GM12891 (cell line): Measurements from ENCODE around the gene FBXO31.

Experiments used
- DNase-seq: peaks from one replicate; pipeline ENCODE4 v3.0.0; 2011; ENCODE audit warnings: low spot score; ENCODE audit not compliant: insufficient read length
- FAIRE-seq: peaks from 2 replicates; lab custom pipeline; 2011; peaks lifted over from hg19 to GRCh38; lab: Jason Lieb, UNC
- PAX5 ChIP-seq: IDR thresholded peaks from 2 replicates; pipeline ENCODE4 v1.6.1; 2011; ENCODE audit warnings: low read length, moderate library complexity, mild to moderate bottlenecking; ENCODE audit not compliant: insufficient read depth, severe bottlenecking
- POLR2A ChIP-seq: IDR thresholded peaks from 2 replicates; pipeline ENCODE4 v1.6.1; 2011; ENCODE audit warnings: low read depth, low read length, control low read depth
- POLR2AphosphoS5 ChIP-seq: IDR thresholded peaks from 2 replicates; pipeline ENCODE4 v1.6.1; 2011; ENCODE audit warnings: low read depth, low read length, control low read depth
- POU2F2 ChIP-seq: IDR thresholded peaks from 2 replicates; pipeline ENCODE4 v1.6.1; 2011; ENCODE audit warnings: low read depth, mild to moderate bottlenecking, control low read depth, low read length, moderate library complexity
- SPI1 ChIP-seq: IDR thresholded peaks from 2 replicates; pipeline ENCODE4 v1.6.1; 2011; ENCODE audit warnings: low read depth, low read length, control low read depth
- TAF1 ChIP-seq: IDR thresholded peaks from 2 replicates; pipeline ENCODE4 v1.6.1; 2011; ENCODE audit warnings: low read depth, low read length, control low read depth

Gene FBXO31

GRCh38 chr16:87411375-87412271, 28.0 kb upstream of the FBXO31 start:
- DNase-seq, result no peak
- FAIRE-seq, result no peak
- no peak for TF ChIP-seq TAF1
- no peak for TF ChIP-seq PAX5
- TF ChIP-seq POU2F2, result no peak
- TF ChIP-seq POLR2AphosphoS5, result no peak
- no peak for TF ChIP-seq POLR2A
- no peak for TF ChIP-seq SPI1

GRCh38 chr16:87410968-87411367, 27.4 kb upstream of the FBXO31 start:
- DNase-seq (no peak), FAIRE-seq (no peak)
- TF ChIP-seq SPI1 (no peak), POU2F2 (no peak), POLR2AphosphoS5 (no peak), TAF1 (no peak), POLR2A (no peak), PAX5 (no peak)

- FAIRE-seq (no peak), DNase-seq (no peak)
- TF ChIP-seq TAF1 (no peak), POU2F2 (no peak), PAX5 (no peak), SPI1 (no peak), POLR2AphosphoS5 (no peak), POLR2A (no peak)
Observed at GRCh38 chr16:87410530-87410929, 27.0 kb upstream of the FBXO31 start.

- TF ChIP-seq TAF1, result no peak
- DNase-seq, result no peak
- no peak for FAIRE-seq
Observed at GRCh38 chr16:87409781-87410180, 26.2 kb upstream of the FBXO31 start.

GRCh38 chr16:87409153-87409552, 25.6 kb upstream of the FBXO31 start:
- TF ChIP-seq PAX5 (no peak), POLR2A (no peak), POLR2AphosphoS5 (no peak), POU2F2 (no peak), TAF1 (no peak), SPI1 (no peak)
- no peak for FAIRE-seq
- DNase-seq, result no peak

GRCh38 chr16:87407511-87408112, 24.0 kb upstream of the FBXO31 start:
- TF ChIP-seq POLR2AphosphoS5 (no peak), POLR2A (no peak), POU2F2 (no peak), SPI1 (no peak), PAX5 (no peak), TAF1 (no peak)
- no peak for DNase-seq
- no peak for FAIRE-seq

GRCh38 chr16:87406495-87407088, 23.0 kb upstream of the FBXO31 start:
- no peak for DNase-seq
- no peak for FAIRE-seq

GRCh38 chr16:87404764-87405625, 21.4 kb upstream of the FBXO31 start:
- FAIRE-seq (no peak), DNase-seq (no peak)
- TF ChIP-seq SPI1, result no peak
- no peak for TF ChIP-seq PAX5
- TF ChIP-seq POLR2AphosphoS5, result peak; percentile 74
- TF ChIP-seq TAF1, result no peak
- TF ChIP-seq POLR2A, result no peak

More at GRCh38 chr16:87406495-87407088, 23.0 kb upstream of the FBXO31 start:
- TF ChIP-seq PAX5, result no peak

- FAIRE-seq, result no peak
- TF ChIP-seq POU2F2 (no peak), POLR2A (no peak), PAX5 (no peak), SPI1 (no peak), POLR2AphosphoS5 (no peak), TAF1 (no peak)
- DNase-seq, result no peak
Observed at GRCh38 chr16:87395181-87395842, 11.7 kb upstream of the FBXO31 start.

- no peak for TF ChIP-seq SPI1
- no peak for TF ChIP-seq POLR2A
- no peak for TF ChIP-seq TAF1
- no peak for TF ChIP-seq PAX5
- TF ChIP-seq POLR2AphosphoS5, result no peak
- TF ChIP-seq POU2F2, result no peak
- no peak for DNase-seq
- no peak for FAIRE-seq
Observed at GRCh38 chr16:87393680-87394055, 10.1 kb upstream of the FBXO31 start.
